A549 treated with ZK216348 at 1 μM for 4 hours (cell line): ENCODE measurements around the gene GDF2. TPM values are rescaled to one million over a fixed set of nuclear protein-coding genes. Genes with fewer than 3 reads are reported as not detected.

Experiments
- total RNA-seq: library from RNA; stranded (reverse); fragments of 200-300 nt; extraction: Qiagen RNA extraction; gene quantifications from 5 replicates; pipeline ENCODE4 v1.2.3, GENCODE V29; 2022; ENCODE audit warnings: low read depth

Gene GDF2
- not detected in 5 replicates for total RNA-seq

DNA sequence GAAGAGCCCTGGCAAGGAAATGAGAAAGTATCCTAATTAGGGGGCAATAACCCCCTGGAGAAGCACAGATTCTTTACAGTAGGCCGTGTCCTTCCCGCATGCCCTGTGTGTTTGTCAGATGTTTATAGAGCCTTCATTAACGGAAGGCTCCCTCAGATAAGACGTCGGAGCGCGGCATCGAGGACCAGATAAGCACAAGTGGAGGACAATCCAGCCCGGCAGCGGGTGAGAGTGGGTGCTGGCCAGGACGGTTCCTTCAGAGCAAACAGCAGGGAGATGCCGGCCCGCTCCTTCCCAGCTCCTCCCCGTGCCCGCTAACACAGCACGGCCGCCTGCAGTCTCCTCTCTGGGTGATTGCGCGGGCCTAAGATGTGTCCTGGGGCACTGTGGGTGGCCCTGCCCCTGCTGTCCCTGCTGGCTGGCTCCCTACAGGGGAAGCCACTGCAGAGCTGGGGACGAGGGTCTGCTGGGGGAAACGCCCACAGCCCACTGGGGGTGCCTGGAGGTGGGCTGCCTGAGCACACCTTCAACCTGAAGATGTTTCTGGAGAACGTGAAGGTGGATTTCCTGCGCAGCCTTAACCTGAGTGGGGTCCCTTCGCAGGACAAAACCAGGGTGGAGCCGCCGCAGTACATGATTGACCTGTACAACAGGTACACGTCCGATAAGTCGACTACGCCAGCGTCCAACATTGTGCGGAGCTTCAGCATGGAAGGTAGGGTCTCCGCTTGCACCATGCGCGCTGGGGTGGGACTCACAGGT is at the start of gene GDF2:
GDF2 (plus strand) TSS at position 155 of the 762 bp plus-strand sequence; CDS start at position 370, 215 bp downstream.

DNA sequence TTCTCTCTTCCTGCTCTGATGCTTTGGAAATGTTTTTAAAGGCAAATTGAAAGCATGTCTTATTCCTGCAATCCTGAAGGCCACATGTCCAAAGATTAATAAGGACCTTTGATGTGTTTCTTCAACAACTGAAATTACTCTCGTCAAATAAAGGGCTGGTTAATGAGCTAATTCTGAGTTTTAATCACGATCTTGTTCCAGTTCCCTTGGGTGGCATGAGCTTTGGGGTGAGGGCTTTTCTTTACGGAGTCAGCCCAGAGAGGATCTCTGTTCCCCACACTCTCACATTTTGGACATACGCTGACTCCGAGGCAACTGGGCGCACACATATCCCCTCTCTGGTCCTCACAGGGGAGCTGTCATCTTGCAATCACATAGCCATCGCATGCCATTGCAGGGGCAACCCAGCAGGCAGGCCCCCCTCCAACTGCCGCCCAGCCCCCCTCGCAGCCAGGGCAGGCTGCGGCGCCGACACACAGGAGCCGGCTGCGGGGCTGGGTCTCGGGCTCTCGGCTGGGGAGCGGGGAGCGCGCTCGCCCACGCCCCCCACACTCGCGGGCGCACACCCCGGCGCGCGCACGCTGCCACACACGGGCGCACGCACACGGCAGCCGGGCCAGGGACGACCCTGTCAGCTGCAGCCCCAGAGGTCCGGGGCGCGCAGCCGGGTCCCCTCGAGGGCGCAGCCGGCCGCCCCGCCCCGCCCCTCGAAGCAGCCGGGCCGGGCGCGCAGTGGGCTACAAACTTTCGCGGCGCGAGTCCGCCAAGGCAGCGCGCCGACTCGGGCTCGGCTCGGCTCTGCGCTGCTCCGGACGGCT is 22.4 kb upstream of the GDF2 start, which contains the start of gene GDF10:
GDF10 (plus strand) TSS at position 587 of the 818 bp plus-strand sequence. CDS start 455 bp downstream, outside the sequence.

DNA sequence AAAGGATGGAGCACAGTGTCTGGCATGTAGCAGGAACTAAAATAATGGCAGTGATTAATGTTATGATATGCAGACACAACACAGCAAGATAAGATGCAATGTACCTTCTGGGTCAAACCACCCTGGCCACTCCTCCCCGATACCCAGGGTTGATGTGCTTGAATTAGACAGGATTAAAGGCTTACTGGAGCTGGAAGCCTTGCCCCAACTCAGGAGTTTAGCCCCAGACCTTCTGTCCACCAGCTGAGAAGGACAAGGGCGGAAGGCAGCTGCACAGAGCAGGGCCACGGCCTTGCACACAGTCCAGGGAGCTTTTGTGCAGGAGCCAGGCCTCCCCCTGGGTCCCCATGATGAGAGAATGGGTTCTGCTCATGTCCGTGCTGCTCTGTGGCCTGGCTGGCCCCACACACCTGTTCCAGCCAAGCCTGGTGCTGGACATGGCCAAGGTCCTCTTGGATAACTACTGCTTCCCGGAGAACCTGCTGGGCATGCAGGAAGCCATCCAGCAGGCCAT is 25.9 kb downstream of the GDF2 start, which contains the start of gene RBP3:
RBP3 (plus strand) TSS at position 226 of the 514 bp plus-strand sequence; CDS start at position 348, 122 bp downstream.

Other genes starting within 250 kb of the GDF2 start
- 0.05 to 0.19 TPM (median 0.11 TPM) in 4 of 5 replicates, not detected in the other for gene GDF10, start 22.3 kb upstream of the GDF2 start, total RNA-seq
- gene RBP3, start 25.9 kb downstream of the GDF2 start, total RNA-seq, result not detected in 5 replicates
- gene ZNF488, start 61.8 kb downstream of the GDF2 start, total RNA-seq, result 10.8 to 15.7 TPM (median 13.8 TPM) in 5 replicates
- 29.5 to 41.7 TPM (median 34.3 TPM) in 5 replicates for gene ANXA8, start 161.7 kb downstream of the GDF2 start, total RNA-seq
- 3.8 TPM in 1 of 5 replicates, not detected in the others for gene FAM25G, start 169.2 kb downstream of the GDF2 start, total RNA-seq
- 8.5 to 11.5 TPM (median 11.0 TPM) in 5 replicates for gene AGAP9, start 201.2 kb downstream of the GDF2 start, total RNA-seq